GM23248 (cell line): ENCODE data around the gene CENPP. TPM values are rescaled to one million over a fixed set of nuclear protein-coding genes. Genes with fewer than 3 reads are reported as not detected.

Experiments
- DNase-seq: peaks from one replicate; pipeline ENCODE4 v3.0.0-alpha.2; 2015
- H2AFZ ChIP-seq: fragments of 200-600 bp; sonication (generic); 2 replicates; pipeline ENCODE4 v1.6.1; 2016; ENCODE audit warnings: antibody characterized with exemption
- H3F3A ChIP-seq: fragments of 200-600 bp; sonication (generic); 2 replicates; pipeline ENCODE4 v1.6.1; 2016; ENCODE audit warnings: mild to moderate bottlenecking, antibody characterized with exemption, mixed run types; ENCODE audit not compliant: insufficient read depth
- H3K27ac ChIP-seq: fragments of 200-600 bp; sonication (generic); 2 replicates; pipeline ENCODE4 v1.5.1; 2016; ENCODE audit warnings: mild to moderate bottlenecking
- H3K27me3 ChIP-seq: fragments of 200-600 bp; sonication (generic); replicated peaks from 2 replicates; pipeline ENCODE4 v1.6.1; 2016; ENCODE audit warnings: mild to moderate bottlenecking; ENCODE audit not compliant: insufficient read depth
- H3K36me3 ChIP-seq: fragments of 200-600 bp; sonication (generic); 2 replicates; pipeline ENCODE4 v1.6.1; 2016; ENCODE audit warnings: low read depth, mild to moderate bottlenecking
- H3K4me1 ChIP-seq: fragments of 200-600 bp; sonication (generic); 2 replicates; pipeline ENCODE4 v1.6.1; 2016; ENCODE audit warnings: mild to moderate bottlenecking; ENCODE audit not compliant: insufficient read depth
- H3K4me2 ChIP-seq: fragments of 200-600 bp; sonication (generic); one replicate; pipeline ENCODE4 v1.6.1; 2016; ENCODE audit warnings: mild to moderate bottlenecking; ENCODE audit not compliant: unreplicated experiment
- H3K4me3 ChIP-seq: fragments of 200-600 bp; sonication (generic); 2 replicates; pipeline ENCODE4 v1.5.1; 2016; ENCODE audit warnings: mild to moderate bottlenecking
- H3K79me2 ChIP-seq: fragments of 200-600 bp; sonication (generic); 2 replicates; pipeline ENCODE4 v1.6.1; 2016; ENCODE audit warnings: mild to moderate bottlenecking; ENCODE audit not compliant: insufficient read depth
- H3K9ac ChIP-seq: fragments of 200-600 bp; sonication (generic); 2 replicates; pipeline ENCODE4 v1.6.1; 2016; ENCODE audit warnings: mild to moderate bottlenecking
- H3K9me2 ChIP-seq: fragments of 200-600 bp; sonication (generic); 2 replicates; pipeline ENCODE4 v1.6.1; 2016; ENCODE audit warnings: mixed run types, mild to moderate bottlenecking, moderate library complexity; ENCODE audit not compliant: insufficient read depth
- H3K9me3 ChIP-seq: fragments of 200-600 bp; sonication (generic); one replicate; pipeline ENCODE4 v1.6.1; 2017; ENCODE audit warnings: low read depth
- H4K20me1 ChIP-seq: fragments of 200-600 bp; sonication (generic); 2 replicates; pipeline ENCODE4 v1.6.0; 2016; ENCODE audit not compliant: insufficient read depth
- EZH2 ChIP-seq: fragments of 200-600 bp; sonication (generic); IDR thresholded peaks from 2 replicates; pipeline ENCODE4 v1.6.1; 2018; ENCODE audit warnings: antibody characterized with exemption, mild to moderate bottlenecking; ENCODE audit not compliant: insufficient read depth, poor library complexity, severe bottlenecking
- EZH2phosphoT487 ChIP-seq: fragments of 200-600 bp; sonication (generic); IDR thresholded peaks from 2 replicates; pipeline ENCODE4 v1.6.1; 2018; ENCODE audit warnings: antibody characterized with exemption, moderate library complexity, mild to moderate bottlenecking, low read depth; ENCODE audit not compliant: insufficient read depth
- WGBS, 2 experiments: methylation state at CpG; one replicate each; pipeline ENCODE4 v1.1.6; 2015 to 2017; ENCODE audit warnings: low lambda C conversion rate in 2 of 2, low coverage in 1 of 2; ENCODE audit errors: missing lambda C conversion rate in 2 of 2; 5-methylcytosine and 5-hydroxymethylcytosine counted together
- in situ Hi-C: fragments of 300-500 bp; cut with MboI; formaldehyde crosslinking; loops from 2 replicates; pipeline ENCODE4 v1.15.0; 2020
- polyA plus RNA-seq: library from polyadenylated mRNA; unstranded; fragments of >200 nt; fragmentation: Nextera tagmentation; extraction: Ambion mirVana; gene quantifications from 2 replicates; pipeline ENCODE4 v1.2.1, GENCODE V29; 2016
- total RNA-seq: library from RNA; depleted of rRNA; stranded (reverse); fragments of >200 nt; shearing (Covaris generic); gene quantifications from 2 replicates; pipeline ENCODE4 v1.2.3, GENCODE V29; 2014

Gene CENPP
- total and polyA plus RNA-seq, 2 experiments from 2014 or later = 2.5 to 7.4 TPM

GRCh38 chr9:92626484-92626883 is 300.7 kb downstream of the CENPP start:
- no peak overlapping the region for H3K9ac ChIP-seq
- H4K20me1 ChIP-seq = no peaks in the 10 kb centered on the region
- peaks cover 3% of the 10 kb centered on the region; the same call in 1 of the 2 replicates for H3F3A ChIP-seq
- H2AFZ ChIP-seq = no peak overlapping the region
- DNase-seq = no peak
- in situ Hi-C loops = loop anchor here (25.0 kb wide), 1 partner anchor 489 kb away; no protein-coding TSS in a partner anchor
- H3K9me2 ChIP-seq = no peaks in the 10 kb centered on the region
- TF ChIP-seq EZH2 (no peak), EZH2phosphoT487 (no peak)
- H3K27me3 ChIP-seq = no peaks in the 10 kb centered on the region
- H3K4me3 ChIP-seq = no peak overlapping the region
- H3K36me3 ChIP-seq = peaks cover 20% of the 10 kb centered on the region
- no peak overlapping the region for H3K27ac ChIP-seq
- H3K4me1 ChIP-seq = peaks cover 10% of the 10 kb centered on the region
- no peak overlapping the region for H3K4me2 ChIP-seq
- peaks cover 67% of the 10 kb centered on the region for H3K79me2 ChIP-seq
- H3K9me3 ChIP-seq = no peaks in the 10 kb centered on the region

- Histone ChIP-seq H3K36me3 (peaks cover 28% of the 10 kb centered on the region), H2AFZ (0 out of 2 replicates have a peak overlapping the region, but pooled peaks have one; percentile 2), H3K27me3 (no peaks in the 10 kb centered on the region), H3K4me1 (peaks cover 10% of the 10 kb centered on the region), H3K79me2 (peaks cover 61% of the 10 kb centered on the region), H3F3A (peaks cover 3% of the 10 kb centered on the region; the same call in 1 of the 2 replicates), H3K9ac (no peak overlapping the region), H3K4me3 (no peak overlapping the region), H3K9me3 (no peaks in the 10 kb centered on the region), H3K9me2 (no peaks in the 10 kb centered on the region), H3K27ac (no peak overlapping the region), H3K4me2 (peak overlapping the region; percentile 15), H4K20me1 (no peaks in the 10 kb centered on the region)
- in situ Hi-C loops = loop anchor here (25.0 kb wide), 1 partner anchor 490 kb away; no protein-coding TSS in a partner anchor
- 26 to 30% methylated on average over 5 of the region's 5 CpGs for WGBS, 2 experiments
- TF ChIP-seq EZH2 = no peak
- no peak for TF ChIP-seq EZH2phosphoT487
- peak; percentile 31 for DNase-seq
Observed at GRCh38 chr9:92627651-92628050, 301.9 kb downstream of the CENPP start.

GRCh38 chr9:92631452-92632343 is 305.9 kb downstream of the CENPP start:
- in situ Hi-C loops = loop anchor here (10.0 to 25.0 kb wide), 3 partner anchors 187 to 494 kb away; partner anchors contain the start of genes CENPP and NOL8
- peaks cover 33% of the 10 kb centered on the region for H3K36me3 ChIP-seq

GRCh38 chr9:92632641-92633040 is 306.9 kb downstream of the CENPP start:
- Histone ChIP-seq H3K79me2 (peaks cover 40% of the 10 kb centered on the region), H3K9me3 (no peaks in the 10 kb centered on the region), H3K27me3 (no peaks in the 10 kb centered on the region), H3K9ac (no peak overlapping the region), H3K4me1 (peaks cover 5% of the 10 kb centered on the region), H3K36me3 (peaks cover 42% of the 10 kb centered on the region), H3K4me3 (no peak overlapping the region), H4K20me1 (no peaks in the 10 kb centered on the region), H3K4me2 (no peak overlapping the region), H2AFZ (no peak overlapping the region), H3K9me2 (no peaks in the 10 kb centered on the region), H3K27ac (no peak overlapping the region), H3F3A (no peaks in the 10 kb centered on the region)
- 96% methylated on average over 5 of the region's 5 CpGs for WGBS, 2 experiments
- DNase-seq = no peak
- in situ Hi-C loops = loop anchor here (10.0 to 25.0 kb wide), 3 partner anchors 188 to 495 kb away; partner anchors contain the start of genes CENPP and NOL8
- no peak for TF ChIP-seq EZH2phosphoT487
- no peak for TF ChIP-seq EZH2

More at GRCh38 chr9:92631452-92632343, 305.9 kb downstream of the CENPP start:
- Histone ChIP-seq H3K27ac (no peak overlapping the region), H2AFZ (no peak overlapping the region), H3K4me2 (no peak overlapping the region), H3K9ac (no peak overlapping the region), H4K20me1 (no peaks in the 10 kb centered on the region), H3K79me2 (peaks cover 47% of the 10 kb centered on the region), H3K9me2 (no peaks in the 10 kb centered on the region), H3K4me1 (peaks cover 10% of the 10 kb centered on the region), H3K27me3 (no peaks in the 10 kb centered on the region), H3K9me3 (no peaks in the 10 kb centered on the region), H3F3A (peaks cover 3% of the 10 kb centered on the region; the same call in 1 of the 2 replicates), H3K4me3 (no peak overlapping the region)
- WGBS, 2 experiments = 94 to 95% methylated on average over 13 of the region's 13 CpGs
- TF ChIP-seq EZH2 (no peak), EZH2phosphoT487 (no peak)
- no peak for DNase-seq
